ENCODE results near the gene IL16.

DNA sequence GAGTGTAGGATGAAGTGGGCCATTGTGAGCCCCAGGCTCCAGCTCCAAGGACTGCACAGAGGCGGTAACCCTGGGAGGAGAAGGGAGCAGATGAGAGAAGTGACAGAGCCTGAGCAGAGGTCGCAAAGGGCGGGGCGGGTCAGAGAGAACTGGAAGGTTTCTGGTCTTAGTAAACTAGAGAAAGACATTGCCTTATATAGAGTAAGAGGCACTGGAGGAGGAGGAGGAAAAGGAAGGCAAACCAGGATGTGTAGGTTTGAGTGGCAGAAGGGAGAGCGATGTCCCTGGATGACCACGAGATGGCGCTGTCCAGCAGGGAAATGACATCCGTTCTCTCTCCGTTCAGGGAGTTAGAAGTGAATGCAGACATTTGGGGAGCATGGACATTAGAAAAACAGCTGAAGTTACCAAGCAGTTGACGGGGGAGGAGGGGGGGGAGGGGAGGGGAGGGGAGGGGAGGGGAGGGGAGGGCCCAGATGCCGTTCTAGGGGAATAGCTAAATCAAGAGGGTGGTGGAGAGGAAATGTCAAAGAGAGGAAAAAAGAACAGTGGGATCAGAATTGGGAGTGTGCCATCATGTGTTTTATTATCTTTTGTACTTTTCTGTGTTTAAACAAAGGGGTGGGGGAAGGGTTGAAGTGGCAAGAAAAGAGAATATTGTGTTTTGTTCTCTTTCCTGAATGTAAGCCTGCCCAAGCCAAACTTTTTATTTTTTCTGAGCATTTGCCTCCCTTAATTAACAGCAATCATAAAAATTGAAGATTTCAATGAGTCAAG, 78.4 kb downstream of the IL16 start:
- TF ChIP-seq POLR2A (IDR thresholded peaks at IDR 0.05; ENCODE audit: low read depth): no peak
- TF ChIP-seq, protein P1, sequence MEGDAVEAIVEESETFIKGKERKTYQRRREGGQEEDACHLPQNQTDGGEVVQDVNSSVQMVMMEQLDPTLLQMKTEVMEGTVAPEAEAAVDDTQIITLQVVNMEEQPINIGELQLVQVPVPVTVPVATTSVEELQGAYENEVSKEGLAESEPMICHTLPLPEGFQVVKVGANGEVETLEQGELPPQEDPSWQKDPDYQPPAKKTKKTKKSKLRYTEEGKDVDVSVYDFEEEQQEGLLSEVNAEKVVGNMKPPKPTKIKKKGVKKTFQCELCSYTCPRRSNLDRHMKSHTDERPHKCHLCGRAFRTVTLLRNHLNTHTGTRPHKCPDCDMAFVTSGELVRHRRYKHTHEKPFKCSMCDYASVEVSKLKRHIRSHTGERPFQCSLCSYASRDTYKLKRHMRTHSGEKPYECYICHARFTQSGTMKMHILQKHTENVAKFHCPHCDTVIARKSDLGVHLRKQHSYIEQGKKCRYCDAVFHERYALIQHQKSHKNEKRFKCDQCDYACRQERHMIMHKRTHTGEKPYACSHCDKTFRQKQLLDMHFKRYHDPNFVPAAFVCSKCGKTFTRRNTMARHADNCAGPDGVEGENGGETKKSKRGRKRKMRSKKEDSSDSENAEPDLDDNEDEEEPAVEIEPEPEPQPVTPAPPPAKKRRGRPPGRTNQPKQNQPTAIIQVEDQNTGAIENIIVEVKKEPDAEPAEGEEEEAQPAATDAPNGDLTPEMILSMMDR (IDR thresholded peaks at IDR 0.05): peak; percentile 80 to 89 (median 83)
- TF ChIP-seq EP300 (IDR thresholded peaks at IDR 0.05): no peak
- peak in 1 of 2 donors; percentile 24 for TF ChIP-seq POLR2AphosphoS5 (IDR thresholded peaks at IDR 0.05)
